ENCODE results near the gene ISCU. TPM values are rescaled to one million over a fixed set of nuclear protein-coding genes. Genes with fewer than 3 reads are reported as not detected.

Gene ISCU
- total and polyA plus RNA-seq, 2 donors (not counting 3 experiments of a cell fraction or from before 2014, with no cell fraction given) = 74.8 to 78.6 TPM

DNA sequence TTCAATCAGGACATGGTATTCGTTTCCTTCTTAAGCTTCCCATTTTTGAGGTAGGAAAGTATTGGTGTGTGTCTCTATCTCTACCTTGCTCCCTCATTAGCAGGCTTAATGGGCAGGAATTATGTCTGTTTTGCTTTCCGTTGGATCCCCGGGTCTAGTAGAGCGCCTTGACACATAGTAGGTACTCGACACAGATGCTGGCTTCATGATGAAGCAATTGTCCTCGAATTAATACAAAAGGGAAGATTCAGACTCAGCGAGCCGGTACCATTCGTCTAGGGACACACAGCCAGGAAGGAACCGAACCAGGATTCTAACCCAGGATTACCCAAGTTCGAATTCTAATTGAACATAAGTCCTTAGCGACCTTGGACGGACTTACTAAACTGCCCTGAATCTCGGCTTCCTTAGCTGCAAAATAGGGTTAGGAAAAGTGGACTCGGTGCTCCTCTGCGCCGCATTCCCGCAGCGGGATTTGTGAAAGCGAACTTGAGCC lies 496 bp upstream of the ISCU start:
- Histone ChIP-seq H3K36me3 (ENCODE audit: control insufficient read depth in 2 of 2, extremely low read depth in 1 of 2, insufficient read depth in 2 of 2, low read length in 2 of 2) (peaks cover 3 to 8% of the 10 kb centered on the region in 2 experiments), H3K27me3 (ENCODE audit: control insufficient read depth in 2 of 2, insufficient read depth in 2 of 2, low read length in 2 of 2) (no peaks in the 10 kb centered on the region), H3K4me2 (ENCODE audit: insufficient read depth, low read length) (peak overlapping the region; percentile 97), H2AFZ (ENCODE audit: low read depth, low read length) (peak overlapping the region; percentile 60), H3K4me3 (replicated peaks in 1 of 3; ENCODE audit: insufficient read depth in 1 of 3, low read depth in 1 of 3, low read length in 3 of 3) (peak overlapping the region; percentile 45 to 95 (median 86)), H3K9me1 (replicated peaks; ENCODE audit: control insufficient read depth, extremely low read depth, insufficient read depth, low read length) (no peaks in the 10 kb centered on the region), H3K9ac (replicated peaks; ENCODE audit: extremely low read depth, insufficient read depth, low read length) (peak overlapping the region; percentile 74), H3K4me1 (ENCODE audit: control insufficient read depth, extremely low read depth, insufficient read depth, low read length) (peaks cover 34% of the 10 kb centered on the region), H3K9me3 (replicated peaks; ENCODE audit: control insufficient read depth, insufficient read depth, low read length) (no peaks in the 10 kb centered on the region), H4K20me1 (replicated peaks; ENCODE audit: control insufficient read depth, extremely low read depth, insufficient read depth, low read length) (no peaks in the 10 kb centered on the region), H3K27ac (ENCODE audit: insufficient read depth, low read depth, low read length) (peak overlapping the region; percentile 83), H3K79me2 (ENCODE audit: control insufficient read depth, insufficient read depth, low read length) (peaks cover 41% of the 10 kb centered on the region)
- DNase-seq (ENCODE audit: low read depth, low spot score) = no peak
- ChIA-PET POLR2A (interaction anchor here (0.6 to 1.2 kb wide), 5 partner anchors 128 to 535 kb away, joined by 3 to 4 read pairs (median 3); partner anchors contain the start of gene UNG), CTCF (interaction anchor here (1.0 to 2.2 kb wide), 11 partner anchors 49 to 532 kb away, joined by 3 to 23 read pairs (median 4); no protein-coding TSS in a partner anchor)
- intact Hi-C loops (cut with micrococcal nuclease) = loop anchor here (1.0 to 5.0 kb wide), 6 partner anchors 47 to 550 kb away; partner anchors contain the start of genes CORO1C, FICD and USP30
- dilution Hi-C loops (cut with MboI; ENCODE audit: extremely low pct_ligation_motif_present, low sequenced_read_pairs) = no loop called here
- TF ChIP-seq, protein P1, sequence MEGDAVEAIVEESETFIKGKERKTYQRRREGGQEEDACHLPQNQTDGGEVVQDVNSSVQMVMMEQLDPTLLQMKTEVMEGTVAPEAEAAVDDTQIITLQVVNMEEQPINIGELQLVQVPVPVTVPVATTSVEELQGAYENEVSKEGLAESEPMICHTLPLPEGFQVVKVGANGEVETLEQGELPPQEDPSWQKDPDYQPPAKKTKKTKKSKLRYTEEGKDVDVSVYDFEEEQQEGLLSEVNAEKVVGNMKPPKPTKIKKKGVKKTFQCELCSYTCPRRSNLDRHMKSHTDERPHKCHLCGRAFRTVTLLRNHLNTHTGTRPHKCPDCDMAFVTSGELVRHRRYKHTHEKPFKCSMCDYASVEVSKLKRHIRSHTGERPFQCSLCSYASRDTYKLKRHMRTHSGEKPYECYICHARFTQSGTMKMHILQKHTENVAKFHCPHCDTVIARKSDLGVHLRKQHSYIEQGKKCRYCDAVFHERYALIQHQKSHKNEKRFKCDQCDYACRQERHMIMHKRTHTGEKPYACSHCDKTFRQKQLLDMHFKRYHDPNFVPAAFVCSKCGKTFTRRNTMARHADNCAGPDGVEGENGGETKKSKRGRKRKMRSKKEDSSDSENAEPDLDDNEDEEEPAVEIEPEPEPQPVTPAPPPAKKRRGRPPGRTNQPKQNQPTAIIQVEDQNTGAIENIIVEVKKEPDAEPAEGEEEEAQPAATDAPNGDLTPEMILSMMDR (IDR thresholded peaks at IDR 0.05; ENCODE audit: extremely low read depth in 1 of 2, insufficient read depth in 1 of 2, low read depth in 1 of 2, low read length in 2 of 2) = no peak
- TF ChIP-seq, protein P2, sequence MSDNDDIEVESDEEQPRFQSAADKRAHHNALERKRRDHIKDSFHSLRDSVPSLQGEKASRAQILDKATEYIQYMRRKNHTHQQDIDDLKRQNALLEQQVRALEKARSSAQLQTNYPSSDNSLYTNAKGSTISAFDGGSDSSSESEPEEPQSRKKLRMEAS (IDR thresholded peaks at IDR 0.05; ENCODE audit: insufficient read depth, insufficient read length) = no peak
- no peak for TF ChIP-seq EZH2 (IDR thresholded peaks at IDR 0.05; ENCODE audit: borderline replicate concordance, low read depth, low read length, severe bottlenecking)
- TF ChIP-seq JUN (IDR thresholded peaks at IDR 0.05; ENCODE audit: borderline replicate concordance, insufficient read depth, insufficient read length, low read depth) = no peak
- no peak for TF ChIP-seq POLR2AphosphoS5 (IDR thresholded peaks at IDR 0.05; ENCODE audit: insufficient read depth, low read depth, low read length)
- TF ChIP-seq GATA2 (IDR thresholded peaks at IDR 0.05; ENCODE audit: insufficient read depth, insufficient read length, low read depth, low read length) = no peak
- TF ChIP-seq FOS (IDR thresholded peaks at IDR 0.05; ENCODE audit: borderline replicate concordance, insufficient read depth, low read length) = no peak
- TF ChIP-seq MYC (IDR thresholded peaks at IDR 0.05; ENCODE audit: low read depth, low read length) = no peak
- TF ChIP-seq POLR2A (IDR thresholded peaks at IDR 0.05; ENCODE audit: low read depth, low read length) = no peak
- no peak for FAIRE-seq
- no TSS peak for BruUV-seq (replicated peaks)
